Panc1 (cell line): ENCODE data around the gene LRRC4.

ENCODE experiments used
- POLR2AphosphoS5 ChIP-seq: IDR thresholded peaks from 2 replicates; pipeline ENCODE4 v1.6.1; 2012; ENCODE audit warnings: mild to moderate bottlenecking, low read depth, low read length, moderate library complexity
- REST ChIP-seq, 2 experiments: IDR thresholded peaks; 2 replicates each; pipeline ENCODE4 v1.6.1; 2011 to 2012; ENCODE audit warnings: low read depth in 2 of 2, control low read depth in 1 of 2, low read length in 1 of 2, mild to moderate bottlenecking in 1 of 2, moderate library complexity in 1 of 2; ENCODE audit not compliant: insufficient read depth in 1 of 2
- SIN3A ChIP-seq: IDR thresholded peaks from 2 replicates; pipeline ENCODE4 v1.6.1; 2012; ENCODE audit warnings: low read depth, mild to moderate bottlenecking, low read length, moderate library complexity, borderline replicate concordance; ENCODE audit not compliant: insufficient read depth
- TCF7L2 ChIP-seq: IDR thresholded peaks from 2 replicates; pipeline ENCODE4 v1.6.1; 2011; ENCODE audit warnings: mild to moderate bottlenecking, low read depth, low read length, inconsistent platforms
- TF ChIP-seq, protein P1 (sequence below): fragments of 450-650 bp; IDR thresholded peaks from 2 replicates; pipeline ENCODE4 v1.5.1; 2017; ENCODE audit warnings: mild to moderate bottlenecking

DNA sequence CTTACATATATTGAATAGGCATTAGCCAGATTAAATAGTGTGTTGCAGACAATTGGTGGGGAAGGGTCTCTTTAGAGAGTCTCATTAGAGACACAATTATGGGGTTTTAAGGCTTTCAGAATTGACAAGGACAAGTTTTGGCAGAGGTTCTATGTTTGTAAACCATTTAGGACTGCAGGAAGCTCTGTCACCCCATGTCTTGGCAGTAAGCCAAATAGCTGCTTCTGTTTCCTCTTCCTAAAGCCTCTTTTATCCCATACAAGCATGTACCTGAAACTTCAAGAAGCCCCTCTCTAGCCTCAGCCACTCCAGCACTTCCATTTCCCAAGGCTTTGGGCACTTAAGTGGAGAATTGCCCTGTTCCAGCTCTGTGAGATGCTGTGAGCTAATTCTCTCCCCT, 21.8 kb upstream of the LRRC4 start:
- TF ChIP-seq, protein P1, sequence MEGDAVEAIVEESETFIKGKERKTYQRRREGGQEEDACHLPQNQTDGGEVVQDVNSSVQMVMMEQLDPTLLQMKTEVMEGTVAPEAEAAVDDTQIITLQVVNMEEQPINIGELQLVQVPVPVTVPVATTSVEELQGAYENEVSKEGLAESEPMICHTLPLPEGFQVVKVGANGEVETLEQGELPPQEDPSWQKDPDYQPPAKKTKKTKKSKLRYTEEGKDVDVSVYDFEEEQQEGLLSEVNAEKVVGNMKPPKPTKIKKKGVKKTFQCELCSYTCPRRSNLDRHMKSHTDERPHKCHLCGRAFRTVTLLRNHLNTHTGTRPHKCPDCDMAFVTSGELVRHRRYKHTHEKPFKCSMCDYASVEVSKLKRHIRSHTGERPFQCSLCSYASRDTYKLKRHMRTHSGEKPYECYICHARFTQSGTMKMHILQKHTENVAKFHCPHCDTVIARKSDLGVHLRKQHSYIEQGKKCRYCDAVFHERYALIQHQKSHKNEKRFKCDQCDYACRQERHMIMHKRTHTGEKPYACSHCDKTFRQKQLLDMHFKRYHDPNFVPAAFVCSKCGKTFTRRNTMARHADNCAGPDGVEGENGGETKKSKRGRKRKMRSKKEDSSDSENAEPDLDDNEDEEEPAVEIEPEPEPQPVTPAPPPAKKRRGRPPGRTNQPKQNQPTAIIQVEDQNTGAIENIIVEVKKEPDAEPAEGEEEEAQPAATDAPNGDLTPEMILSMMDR = no peak
- TF ChIP-seq POLR2AphosphoS5 (no peak), SIN3A (no peak), REST (IDR thresholded peaks at IDR 0.05; ENCODE audit: insufficient read depth in 1 of 2, low read depth in 2 of 2, low read length in 1 of 2) (no peak), TCF7L2 (no peak)
